SJSA1 (cell line): ENCODE data around the gene DACH2. TPM values are rescaled to one million over a fixed set of nuclear protein-coding genes. Genes with fewer than 3 reads are reported as not detected.
"Not testable (repeated sequence)": the region's sequence is repeated elsewhere in the genome, so short reads cannot be mapped to it uniquely, and the experiment has no call there.

ENCODE experiments used
- DNase-seq, 2 experiments: peaks; one replicate each; pipeline ENCODE4 v3.0.0-alpha.2; 2015 to 2020; ENCODE audit warnings: low spot score in 2 of 2, low read depth in 1 of 2
- H3K27ac ChIP-seq: fragments of 250-450 bp; sonication (Bioruptor Pico); 2 replicates; pipeline ENCODE4 v1.5.1; 2020; ENCODE audit warnings: mild to moderate bottlenecking, moderate library complexity
- H3K27me3 ChIP-seq: fragments of 250-450 bp; sonication (Bioruptor Pico); replicated peaks from 2 replicates; pipeline ENCODE4 v1.5.1; 2020; ENCODE audit warnings: mild to moderate bottlenecking, moderate library complexity
- H3K36me3 ChIP-seq: fragments of 250-450 bp; sonication (Bioruptor Pico); 2 replicates; pipeline ENCODE4 v1.5.1; 2020; ENCODE audit warnings: mild to moderate bottlenecking
- H3K4me1 ChIP-seq: fragments of 250-450 bp; sonication (Bioruptor Pico); replicated peaks from 2 replicates; pipeline ENCODE4 v1.6.1; 2021; ENCODE audit warnings: mild to moderate bottlenecking
- H3K4me3 ChIP-seq: fragments of 250-450 bp; sonication (Bioruptor Pico); 2 replicates; pipeline ENCODE4 v1.5.1; 2020; ENCODE audit warnings: mild to moderate bottlenecking
- H3K9me3 ChIP-seq: fragments of 250-450 bp; sonication (Bioruptor Pico); replicated peaks from 2 replicates; pipeline ENCODE4 v1.5.1; 2020; ENCODE audit warnings: mild to moderate bottlenecking
- total RNA-seq: library from RNA; depleted of rRNA; stranded (reverse); fragments of >200 nt; shearing (Covaris generic); gene quantifications from 2 replicates; pipeline ENCODE4 v1.2.3, GENCODE V29; 2014; rRNA removed

DACH2 gene
- not detected in 2 replicates for total RNA-seq

DNA sequence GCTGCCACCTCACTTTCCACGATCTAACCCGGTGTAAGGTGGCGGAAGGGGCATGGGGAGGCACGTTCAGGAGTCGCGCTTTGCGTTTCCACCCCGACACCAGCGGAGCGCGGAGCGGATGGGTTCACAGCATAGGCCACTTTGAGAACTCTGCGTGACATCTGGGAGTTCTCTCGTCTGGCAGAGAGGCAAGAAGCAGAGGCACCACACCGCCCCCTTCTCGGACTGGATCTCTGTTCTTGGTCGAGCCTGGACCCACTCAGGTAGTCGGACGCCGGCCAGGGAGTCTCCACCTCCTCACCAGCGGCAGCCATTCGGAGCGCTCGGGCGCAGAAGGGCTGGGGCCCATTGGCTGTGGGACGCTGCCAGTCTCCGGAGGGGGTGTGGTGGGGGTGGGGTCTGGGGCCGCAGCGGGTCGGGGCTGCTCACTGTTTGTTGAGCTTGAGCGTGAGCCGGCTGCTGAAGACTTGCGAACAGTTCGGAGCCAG, at the start of gene DACH2:
Gene DACH2 (plus strand): TSS at position 428 of the 488 bp plus-strand sequence.
- H3K27ac ChIP-seq: no peak within 1 kb of the TSS
- DNase-seq: peak; percentile 14 to 51

DNA sequence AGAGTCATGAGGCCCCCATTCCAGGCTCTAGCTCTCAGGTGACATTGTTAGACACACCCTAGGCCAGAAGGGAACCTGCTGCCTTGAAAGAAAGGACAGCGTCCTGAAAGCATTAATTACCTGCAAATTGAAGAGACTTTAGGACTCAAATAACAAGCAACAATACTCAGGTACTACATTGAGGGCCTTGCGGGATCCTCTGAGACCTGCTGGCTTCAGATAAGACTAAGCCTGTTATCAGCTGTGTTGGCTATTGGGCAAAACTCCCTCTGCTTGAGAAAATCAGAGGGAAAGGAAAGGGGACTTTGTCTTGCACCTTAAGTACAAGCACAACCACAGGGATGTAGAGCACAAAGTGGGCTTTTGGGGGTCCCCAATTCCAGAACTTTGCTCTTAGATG, 45.9 kb upstream of the DACH2 start:
- Histone ChIP-seq H3K9me3 (no peaks in the 10 kb centered on the region), H3K27me3 (no peaks in the 10 kb centered on the region), H3K4me1 (no peaks in the 10 kb centered on the region), H3K36me3 (no peaks in the 10 kb centered on the region), H3K27ac (no peak overlapping the region), H3K4me3 (no peak overlapping the region)
- no peak for DNase-seq

More for the DNA sequence above, at the start of gene DACH2:
- Histone ChIP-seq H3K36me3 (no peaks in the 10 kb centered on the region), H3K4me3 (peak within 1 kb of the TSS; percentile 28), H3K4me1 (no peaks in the 10 kb centered on the region), H3K27me3 (no peaks in the 10 kb centered on the region), H3K9me3 (no peaks in the 10 kb centered on the region)

DNA sequence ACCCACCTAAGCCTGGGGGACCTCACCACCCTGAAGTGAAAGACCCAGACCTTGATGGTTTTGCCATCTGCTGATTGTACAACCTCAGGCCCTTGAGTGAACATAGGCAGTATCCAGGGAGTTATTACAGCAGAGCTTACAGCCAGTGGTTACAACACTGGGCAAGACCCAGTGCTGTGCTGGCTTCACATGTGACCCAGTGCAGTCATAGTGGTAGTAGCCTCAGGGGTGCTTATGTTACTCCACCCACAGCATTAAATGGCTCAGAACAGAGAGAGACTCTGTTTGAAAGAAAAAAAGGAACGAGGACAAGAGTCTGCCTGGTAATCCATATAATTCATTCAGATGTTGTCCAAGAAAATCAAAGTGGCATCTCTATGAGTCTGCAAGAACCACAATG, 45.2 kb upstream of the DACH2 start:
- no peak for DNase-seq
- no peaks in the 10 kb centered on the region for H3K36me3 ChIP-seq
- no peak overlapping the region for H3K4me3 ChIP-seq
- no peaks in the 10 kb centered on the region for H3K4me1 ChIP-seq
- H3K9me3 ChIP-seq: no peaks in the 10 kb centered on the region
- no peak overlapping the region for H3K27ac ChIP-seq
- H3K27me3 ChIP-seq: no peaks in the 10 kb centered on the region

DNA sequence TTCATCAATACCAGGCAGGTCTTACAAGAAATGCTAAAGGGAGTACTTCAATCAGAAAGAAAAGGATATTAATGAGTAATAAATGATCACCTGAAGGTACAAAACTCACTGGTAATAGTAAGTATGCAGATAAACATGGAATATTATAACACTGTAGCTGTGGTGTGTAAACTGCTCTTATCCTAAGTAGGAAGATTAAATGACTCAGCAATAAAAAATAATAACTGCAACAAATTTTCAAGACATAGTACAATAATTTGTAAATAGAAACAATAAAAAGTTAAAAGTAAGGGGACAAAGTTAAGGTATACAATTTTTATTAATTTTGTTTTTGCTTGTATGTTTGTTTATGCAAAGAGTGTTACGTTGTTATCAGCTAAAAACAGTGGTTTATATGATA, 43.7 kb upstream of the DACH2 start:
- no peak overlapping the region for H3K27ac ChIP-seq

DNA sequence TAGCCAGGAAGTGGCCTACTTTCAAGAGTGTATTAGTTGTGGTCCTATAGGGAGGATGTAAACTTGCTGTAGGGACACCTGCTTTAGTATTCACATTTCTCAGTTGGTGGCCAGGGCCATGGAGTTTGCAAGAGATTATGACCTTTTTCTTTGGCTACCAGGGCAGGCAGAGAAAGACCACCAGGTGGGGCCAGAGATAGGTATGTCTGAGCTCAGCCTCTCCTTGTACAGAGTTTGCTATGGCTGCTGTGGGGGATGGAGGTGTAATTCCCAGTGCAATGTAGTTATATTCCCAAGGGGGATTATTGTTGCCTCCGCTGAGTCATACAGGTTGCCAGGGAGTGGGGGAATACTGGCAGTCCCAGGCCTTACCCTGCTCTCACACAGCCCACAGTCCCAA, 26.3 kb upstream of the DACH2 start:
- H3K27ac ChIP-seq: no peak overlapping the region
- H3K9me3 ChIP-seq: no peaks in the 10 kb centered on the region
- H3K4me3 ChIP-seq: no peak overlapping the region
- DNase-seq: no peak
- no peaks in the 10 kb centered on the region for H3K36me3 ChIP-seq
- no peaks in the 10 kb centered on the region for H3K4me1 ChIP-seq
- no peaks in the 10 kb centered on the region for H3K27me3 ChIP-seq

More for the DNA sequence above, 43.7 kb upstream of the DACH2 start:
- DNase-seq: no peak
- Histone ChIP-seq H3K4me1 (no peaks in the 10 kb centered on the region), H3K9me3 (no peaks in the 10 kb centered on the region), H3K36me3 (no peaks in the 10 kb centered on the region), H3K27me3 (no peaks in the 10 kb centered on the region), H3K4me3 (no peak overlapping the region)

DNA sequence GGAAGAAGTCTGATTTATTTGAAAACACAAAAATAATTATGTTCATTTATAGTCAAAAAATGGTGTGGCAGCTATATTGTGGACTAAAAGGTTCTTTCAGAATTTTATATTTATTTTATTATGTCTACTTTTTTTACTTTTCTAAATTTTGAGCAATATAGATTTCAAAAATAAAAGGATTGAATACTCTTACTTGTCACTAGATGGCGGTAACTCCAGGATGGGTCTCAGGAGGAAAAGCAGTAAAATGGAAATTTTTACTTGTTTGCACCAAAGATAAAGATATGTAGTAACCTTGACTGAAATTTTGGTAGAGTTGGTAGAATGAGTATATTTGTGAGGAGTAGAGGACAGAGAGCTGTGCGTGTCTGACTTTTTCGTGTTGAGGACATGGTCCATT, 14.5 kb upstream of the DACH2 start:
- Histone ChIP-seq H3K4me3 (no peak overlapping the region), H3K9me3 (no peaks in the 10 kb centered on the region), H3K36me3 (no peaks in the 10 kb centered on the region), H3K4me1 (no peaks in the 10 kb centered on the region), H3K27me3 (no peaks in the 10 kb centered on the region), H3K27ac (no peak overlapping the region)
- DNase-seq: no peak

DNA sequence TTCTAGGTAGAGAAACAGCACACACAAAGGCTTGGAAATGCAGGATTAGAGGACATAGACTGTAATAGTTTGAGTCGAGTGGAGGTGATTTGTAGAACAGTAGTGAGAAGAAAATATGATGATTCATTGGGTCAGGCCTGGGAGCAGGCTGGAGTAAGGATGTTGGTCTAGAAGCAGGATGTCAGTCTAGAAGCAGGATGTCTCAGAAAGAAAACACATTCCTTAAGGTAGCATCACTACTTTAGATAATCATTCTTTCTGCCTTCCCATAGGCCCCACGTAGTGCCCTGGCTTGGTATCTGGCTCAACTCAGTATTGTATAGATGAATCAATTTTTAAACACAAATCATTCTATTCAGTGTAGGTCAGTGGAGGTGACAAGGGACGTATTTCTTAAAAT, 11.2 kb upstream of the DACH2 start:
- DNase-seq: no peak
- Histone ChIP-seq H3K27ac (no peak overlapping the region), H3K4me3 (no peak overlapping the region), H3K27me3 (no peaks in the 10 kb centered on the region), H3K9me3 (no peaks in the 10 kb centered on the region), H3K36me3 (no peaks in the 10 kb centered on the region), H3K4me1 (no peaks in the 10 kb centered on the region)

DNA sequence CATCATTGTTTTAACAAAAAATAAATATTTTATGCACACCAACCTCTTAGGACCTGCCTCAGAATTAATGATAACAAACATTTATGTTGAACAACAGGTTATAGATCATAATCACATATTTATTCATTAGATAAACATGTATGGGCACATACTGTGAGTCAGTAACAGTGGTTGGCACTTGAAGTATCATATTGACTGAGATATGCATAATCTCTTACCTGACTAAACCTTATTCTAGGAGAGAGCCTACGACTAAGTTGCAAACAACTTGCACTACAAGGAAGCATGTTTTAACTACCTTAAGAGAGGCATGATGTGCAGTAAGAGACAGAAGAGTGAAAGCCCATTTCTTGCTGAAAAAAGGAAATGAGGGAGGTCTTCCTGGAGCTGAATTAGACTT, 6.5 kb upstream of the DACH2 start:
- H3K9me3 ChIP-seq: no peaks in the 10 kb centered on the region
- no peaks in the 10 kb centered on the region for H3K4me1 ChIP-seq
- no peak for DNase-seq
- no peak overlapping the region for H3K27ac ChIP-seq
- H3K36me3 ChIP-seq: no peaks in the 10 kb centered on the region
- H3K27me3 ChIP-seq: no peaks in the 10 kb centered on the region
- no peak overlapping the region for H3K4me3 ChIP-seq

DNA sequence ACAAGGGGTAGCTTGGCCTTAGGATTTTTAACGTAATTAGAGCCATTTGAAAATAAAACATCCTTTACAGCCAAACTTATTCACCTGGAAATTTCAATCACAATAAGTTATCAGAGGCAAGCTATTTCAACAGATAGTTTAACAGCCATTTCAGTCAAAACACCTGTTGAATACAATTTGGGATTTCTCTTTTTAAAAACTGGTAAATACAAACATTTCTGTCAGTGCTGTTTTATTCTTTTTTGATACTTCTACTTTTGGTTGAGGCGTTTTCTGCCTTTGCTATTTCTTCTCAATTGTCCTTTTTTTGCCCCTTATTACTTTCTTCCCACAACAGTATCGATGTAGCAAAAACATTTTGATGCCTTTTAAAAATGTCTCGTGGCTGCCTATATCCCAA, 2.1 kb upstream of the DACH2 start:
- H3K36me3 ChIP-seq: no peaks in the 10 kb centered on the region
- H3K27ac ChIP-seq: no peak overlapping the region
- no peaks in the 10 kb centered on the region for H3K9me3 ChIP-seq
- no peaks in the 10 kb centered on the region for H3K27me3 ChIP-seq
- H3K4me1 ChIP-seq: no peaks in the 10 kb centered on the region
- H3K4me3 ChIP-seq: no peak overlapping the region
- no peak for DNase-seq

DNA sequence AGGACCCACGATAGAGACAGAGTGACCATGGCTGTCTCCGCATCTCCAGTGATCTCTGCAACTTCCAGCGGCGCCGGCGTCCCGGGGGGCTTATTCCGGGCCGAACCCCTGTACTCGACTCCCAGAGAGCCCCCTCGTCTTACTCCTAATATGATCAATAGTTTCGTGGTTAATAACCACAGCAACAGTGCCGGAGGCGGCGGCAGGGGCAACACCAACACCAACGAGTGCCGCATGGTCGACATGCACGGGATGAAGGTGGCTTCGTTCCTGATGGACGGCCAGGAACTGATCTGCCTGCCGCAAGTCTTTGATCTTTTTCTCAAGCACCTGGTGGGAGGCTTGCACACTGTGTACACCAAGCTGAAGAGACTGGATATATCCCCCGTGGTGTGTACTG, 343 bp downstream of the DACH2 start:
- H3K4me3 ChIP-seq: no peak overlapping the region
- no peaks in the 10 kb centered on the region for H3K36me3 ChIP-seq
- DNase-seq: no peak
- H3K9me3 ChIP-seq: no peaks in the 10 kb centered on the region
- no peak overlapping the region for H3K27ac ChIP-seq
- H3K4me1 ChIP-seq: no peaks in the 10 kb centered on the region
- H3K27me3 ChIP-seq: no peaks in the 10 kb centered on the region

DNA sequence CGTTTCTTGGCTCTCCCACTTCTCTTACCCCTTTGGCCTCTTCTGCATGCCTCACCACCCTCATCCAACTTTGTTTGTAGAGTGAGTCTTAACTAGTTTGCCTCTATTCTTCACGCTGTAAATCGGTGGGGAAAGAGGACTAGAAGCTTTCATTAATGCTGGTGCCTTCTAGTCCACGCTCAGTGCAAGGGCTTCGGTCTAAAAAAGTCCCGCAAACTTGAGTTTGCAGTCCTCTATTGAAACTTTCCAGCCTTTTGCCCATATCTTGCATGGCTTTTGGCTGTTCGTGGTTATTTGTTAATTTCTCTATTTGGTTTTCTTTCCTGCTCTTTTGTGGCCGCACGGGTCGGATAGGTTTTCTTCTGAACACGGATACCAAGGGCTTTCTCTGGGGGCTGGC, 868 bp downstream of the DACH2 start:
- Histone ChIP-seq H3K27me3 (no peaks in the 10 kb centered on the region), H3K4me1 (no peaks in the 10 kb centered on the region), H3K9me3 (no peaks in the 10 kb centered on the region), H3K27ac (no peak overlapping the region), H3K36me3 (no peaks in the 10 kb centered on the region), H3K4me3 (no peak overlapping the region)
- DNase-seq: no peak

DNA sequence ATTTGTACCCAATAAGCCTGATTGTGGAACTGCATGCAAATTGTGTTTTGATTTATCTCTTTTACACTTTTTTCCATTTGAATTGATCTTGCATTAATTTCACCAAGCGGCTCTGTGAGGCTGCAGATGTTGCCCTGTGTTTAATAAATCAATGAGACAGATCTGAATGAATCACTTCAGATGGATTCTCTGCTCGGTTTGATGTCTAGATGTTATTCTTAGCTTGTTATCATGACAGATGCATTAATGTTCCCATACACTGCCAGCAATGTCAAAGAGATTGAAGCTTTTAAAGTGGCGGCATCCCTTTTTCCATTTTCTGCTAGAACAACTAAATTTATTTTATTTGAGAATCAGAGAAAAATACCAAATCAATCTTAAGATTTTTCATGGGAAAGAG, 6.3 kb downstream of the DACH2 start:
- no peaks in the 10 kb centered on the region for H3K9me3 ChIP-seq
- H3K4me1 ChIP-seq: no peaks in the 10 kb centered on the region

DNA sequence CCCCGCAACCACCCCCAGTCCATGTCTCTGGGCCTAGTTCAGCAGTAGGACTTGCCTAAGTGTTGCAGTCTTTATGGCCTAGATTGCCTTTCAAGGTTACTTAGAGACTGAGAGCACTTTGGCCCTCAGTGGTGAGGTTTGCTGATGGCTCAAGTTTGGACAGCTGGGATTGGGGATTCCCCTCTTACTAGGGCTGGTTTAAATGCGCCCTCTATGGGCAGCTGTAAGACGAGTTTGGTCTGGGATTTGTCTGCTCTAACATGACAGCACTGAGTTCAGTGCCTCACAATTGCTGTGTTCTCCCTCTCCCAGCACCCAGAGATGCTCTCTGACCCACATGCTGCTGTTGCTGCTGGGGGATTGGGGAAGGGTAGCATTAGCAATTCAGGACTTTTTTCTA, 23.1 kb downstream of the DACH2 start:
- no peaks in the 10 kb centered on the region for H3K36me3 ChIP-seq
- no peak overlapping the region for H3K4me3 ChIP-seq
- H3K27ac ChIP-seq: no peak overlapping the region
- H3K9me3 ChIP-seq: no peaks in the 10 kb centered on the region
- DNase-seq: no peak
- H3K4me1 ChIP-seq: no peaks in the 10 kb centered on the region
- no peaks in the 10 kb centered on the region for H3K27me3 ChIP-seq

More for the DNA sequence above, 6.3 kb downstream of the DACH2 start:
- Histone ChIP-seq H3K27me3 (no peaks in the 10 kb centered on the region), H3K36me3 (no peaks in the 10 kb centered on the region), H3K27ac (no peak overlapping the region), H3K4me3 (no peak overlapping the region)
- DNase-seq: no peak

DNA sequence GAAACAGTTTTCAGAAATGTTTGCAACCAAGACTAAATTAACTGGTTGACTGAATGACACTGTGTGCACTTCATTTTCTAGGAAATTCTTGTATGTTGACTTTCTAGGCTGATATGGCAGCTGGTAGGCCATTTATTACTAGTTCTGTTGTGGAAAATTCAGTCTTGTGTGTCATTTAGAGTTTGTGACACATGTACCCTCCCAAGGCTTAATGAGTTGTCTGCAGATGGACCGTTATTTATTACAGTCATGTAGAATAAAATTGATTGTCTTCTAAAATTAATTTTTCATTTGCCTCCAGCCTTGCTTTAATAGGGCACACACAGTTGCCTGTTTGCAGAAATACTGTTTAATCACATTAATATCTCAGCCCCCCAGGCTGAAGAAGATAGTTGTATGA, 30.7 kb downstream of the DACH2 start:
- no peaks in the 10 kb centered on the region for H3K4me1 ChIP-seq
- no peak overlapping the region for H3K27ac ChIP-seq
- DNase-seq: no peak
- no peaks in the 10 kb centered on the region for H3K9me3 ChIP-seq
- H3K4me3 ChIP-seq: no peak overlapping the region
- no peaks in the 10 kb centered on the region for H3K27me3 ChIP-seq
- no peaks in the 10 kb centered on the region for H3K36me3 ChIP-seq

DNA sequence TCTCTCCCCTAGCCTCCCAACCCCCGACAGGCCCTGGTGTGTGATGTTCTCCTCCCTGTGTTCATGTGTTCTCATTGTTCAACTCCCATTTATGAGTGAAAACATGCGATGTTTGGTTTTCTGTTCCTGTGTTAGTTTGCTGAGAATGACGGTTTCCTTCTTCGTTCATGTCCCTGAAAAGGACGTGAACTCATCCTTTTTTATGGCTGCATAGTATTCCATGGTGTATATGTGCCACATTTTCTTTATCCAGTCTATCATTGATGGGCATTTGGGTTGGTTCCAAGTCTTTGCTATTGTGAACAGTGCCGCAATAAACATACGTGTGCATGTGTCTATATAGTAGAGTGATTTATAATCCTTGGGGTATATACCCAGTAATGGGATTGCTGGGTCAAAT, 33.1 kb downstream of the DACH2 start:
- H3K27ac ChIP-seq, H3K4me1 ChIP-seq, H3K27me3 ChIP-seq, H3K4me3 ChIP-seq, DNase-seq, H3K9me3 ChIP-seq, H3K36me3 ChIP-seq: not testable (repeated sequence)
